Glomerular endothelial cell (primary cell): ENCODE data around the gene NFU1. TPM values are rescaled to one million over a fixed set of nuclear protein-coding genes. Genes with fewer than 3 reads are reported as not detected.

ENCODE experiments used
- DNase-seq: peaks from one replicate; pipeline ENCODE4 v3.0.0-alpha.2; 2011; ENCODE audit warnings: low read depth, low spot score; ENCODE audit errors: extremely low read depth
- total RNA-seq: library from RNA; depleted of rRNA; stranded (reverse); fragments of >200 nt; gene quantifications from 2 replicates; pipeline ENCODE4 v1.2.3, GENCODE V29; 2015

Gene NFU1
- total RNA-seq, 1 donor from 2014 or later: 36.3 TPM

DNA sequence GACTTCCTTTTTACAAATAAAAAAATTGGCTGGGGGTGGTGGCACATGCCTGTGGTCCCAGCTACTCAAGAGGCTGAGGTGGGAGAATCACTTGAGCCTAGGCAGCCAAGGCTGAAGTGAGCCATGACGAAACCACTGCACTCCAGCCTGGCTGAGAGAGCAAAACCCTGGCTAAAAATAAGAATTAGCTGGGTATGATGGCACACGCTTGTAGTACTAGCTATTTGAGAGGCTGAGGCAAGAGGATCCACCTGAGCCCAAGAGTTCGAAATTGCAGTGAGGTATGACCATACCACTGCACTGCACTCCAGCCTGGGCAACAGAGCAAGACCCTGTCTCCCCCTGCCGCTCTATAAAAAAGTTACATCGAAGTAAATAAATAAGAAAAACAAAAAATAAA is 83.9 kb downstream of the NFU1 start:
- no peak for DNase-seq

DNA sequence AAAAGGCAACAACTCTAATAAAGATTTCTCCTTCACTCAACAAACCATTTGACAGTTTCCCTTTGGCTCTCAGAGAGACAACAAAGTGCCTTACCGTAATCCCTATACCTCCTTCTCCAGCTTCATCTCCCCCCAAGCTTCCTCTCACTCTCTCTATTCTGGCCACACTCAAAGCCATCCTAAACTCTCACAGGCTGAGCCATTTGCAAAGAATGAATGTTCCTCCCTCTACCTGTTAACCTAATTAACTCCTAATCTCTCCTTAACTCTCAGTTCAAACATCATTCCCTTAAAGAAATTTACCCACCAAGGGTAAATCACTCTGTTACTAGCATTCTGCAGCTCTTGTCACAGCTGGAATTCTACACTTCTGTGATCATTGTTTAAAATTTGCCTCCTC is 88.5 kb downstream of the NFU1 start:
- no peak for DNase-seq

Other genes starting within 250 kb of the NFU1 start
- 20.4 and 24.9 TPM in 2 replicates for gene GFPT1, start 50.2 kb downstream of the NFU1 start, total RNA-seq
- 48.2 and 83.4 TPM in 2 replicates for gene AAK1, start 206.3 kb upstream of the NFU1 start, total RNA-seq